ENCODE data around the gene SUN2. TPM values are rescaled to one million over a fixed set of nuclear protein-coding genes. Genes with fewer than 3 reads are reported as not detected.

Gene SUN2
- total and polyA plus RNA-seq, 4 donors = 58.6 to 220 (median 107) TPM

DNA sequence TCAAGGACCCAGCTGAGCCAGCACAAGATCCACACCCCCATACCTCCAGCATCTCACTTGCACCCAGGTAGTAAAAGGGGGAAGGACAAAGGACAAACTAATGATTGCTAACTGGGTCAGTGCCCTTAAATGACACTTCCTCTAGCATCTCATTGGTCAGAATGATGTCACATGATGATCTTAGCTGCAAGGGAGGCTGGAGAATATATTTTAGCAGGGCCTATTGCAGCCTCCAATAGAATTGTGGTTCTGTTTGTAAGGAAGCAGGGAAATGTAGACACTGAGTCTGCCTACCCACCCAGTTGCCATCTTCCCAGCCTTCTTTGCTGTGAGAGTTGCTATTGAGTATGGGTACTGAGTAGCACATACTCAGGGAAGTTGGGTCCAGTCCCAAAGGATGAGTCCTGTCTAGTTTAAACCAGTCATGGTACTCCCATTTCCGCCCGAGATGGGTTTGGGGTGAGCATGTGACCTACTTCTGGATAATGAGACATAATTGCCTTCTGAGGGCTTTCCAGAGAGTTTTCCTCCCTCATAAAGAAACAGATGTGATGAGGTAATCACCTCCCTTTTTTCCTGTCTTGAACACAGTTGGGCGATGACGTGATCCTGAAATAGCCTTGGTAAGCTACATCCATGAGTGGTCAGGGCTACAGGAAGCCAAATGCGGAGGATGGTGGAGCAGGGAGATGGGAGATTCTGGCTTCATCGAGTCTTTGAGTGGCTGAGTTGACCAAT, 43.6 kb upstream of the SUN2 start:
- no peak for DNase-seq
- ATAC-seq (ENCODE audit: insufficient read depth, low FRiP score) = no peak
- Histone ChIP-seq H3K27ac (ENCODE audit: low read depth in 1 of 2, low read length in 1 of 2) (no peak overlapping the region), H3K27me3 (ENCODE audit: control insufficient read depth in 3 of 3, insufficient read depth in 3 of 3, low read length in 2 of 3) (peaks cover 0 to 24% (median 0%) of the 10 kb centered on the region in 3 donors), H3K9ac (ENCODE audit: insufficient read depth in 1 of 2, low read length in 2 of 2) (no peak overlapping the region), H3K36me3 (ENCODE audit: control insufficient read depth in 4 of 4, insufficient read depth in 4 of 4, low read length in 4 of 4) (no peaks in the 10 kb centered on the region), H3K4me3 (no peak overlapping the region), H3K4me1 (ENCODE audit: control insufficient read depth in 5 of 5, insufficient read depth in 5 of 5, low read length in 5 of 5) (peaks cover 0 to 3% (median 0%) of the 10 kb centered on the region in 5 donors), H3K9me3 (ENCODE audit: control insufficient read depth in 4 of 4, insufficient read depth in 3 of 4, low read length in 3 of 4) (peaks cover 0 to 7% (median 0%) of the 10 kb centered on the region in 4 donors)
- TF ChIP-seq, protein P1, sequence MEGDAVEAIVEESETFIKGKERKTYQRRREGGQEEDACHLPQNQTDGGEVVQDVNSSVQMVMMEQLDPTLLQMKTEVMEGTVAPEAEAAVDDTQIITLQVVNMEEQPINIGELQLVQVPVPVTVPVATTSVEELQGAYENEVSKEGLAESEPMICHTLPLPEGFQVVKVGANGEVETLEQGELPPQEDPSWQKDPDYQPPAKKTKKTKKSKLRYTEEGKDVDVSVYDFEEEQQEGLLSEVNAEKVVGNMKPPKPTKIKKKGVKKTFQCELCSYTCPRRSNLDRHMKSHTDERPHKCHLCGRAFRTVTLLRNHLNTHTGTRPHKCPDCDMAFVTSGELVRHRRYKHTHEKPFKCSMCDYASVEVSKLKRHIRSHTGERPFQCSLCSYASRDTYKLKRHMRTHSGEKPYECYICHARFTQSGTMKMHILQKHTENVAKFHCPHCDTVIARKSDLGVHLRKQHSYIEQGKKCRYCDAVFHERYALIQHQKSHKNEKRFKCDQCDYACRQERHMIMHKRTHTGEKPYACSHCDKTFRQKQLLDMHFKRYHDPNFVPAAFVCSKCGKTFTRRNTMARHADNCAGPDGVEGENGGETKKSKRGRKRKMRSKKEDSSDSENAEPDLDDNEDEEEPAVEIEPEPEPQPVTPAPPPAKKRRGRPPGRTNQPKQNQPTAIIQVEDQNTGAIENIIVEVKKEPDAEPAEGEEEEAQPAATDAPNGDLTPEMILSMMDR (IDR thresholded peaks at IDR 0.05; ENCODE audit: control extremely low read depth, extremely low read depth) = no peak
- 85 to 90% methylated on average over 6 of the region's 6 CpGs for WGBS, 2 donors

DNA sequence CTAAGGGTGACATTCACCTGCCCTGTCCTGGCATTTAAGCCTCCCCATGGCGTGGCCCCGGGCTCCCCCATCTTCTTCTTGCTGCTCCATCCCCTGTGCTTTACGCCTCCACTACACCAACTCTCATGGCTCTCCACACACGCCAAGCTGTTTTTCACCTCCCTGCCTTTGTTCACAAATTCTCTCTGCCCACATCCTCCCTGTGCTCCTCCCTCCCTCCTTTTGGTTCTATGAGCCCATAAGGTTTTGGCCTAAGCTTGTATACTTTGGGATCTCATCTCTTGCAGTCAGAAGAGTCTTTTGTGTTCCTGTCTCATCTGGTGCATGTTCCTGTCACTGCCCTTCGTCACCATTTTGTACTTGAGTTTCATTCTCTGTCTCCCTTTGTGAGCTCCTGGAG, 42.7 kb upstream of the SUN2 start:
- no peak overlapping the region for H3K9ac ChIP-seq (ENCODE audit: insufficient read depth in 1 of 2, low read length in 2 of 2)
- peaks cover 0 to 6% (median 0%) of the 10 kb centered on the region in 5 donors for H3K4me1 ChIP-seq (ENCODE audit: control insufficient read depth in 5 of 5, insufficient read depth in 5 of 5, low read length in 5 of 5)
- ATAC-seq (ENCODE audit: insufficient read depth, low FRiP score) = no peak
- peaks cover 0 to 24% (median 0%) of the 10 kb centered on the region in 3 donors for H3K27me3 ChIP-seq (ENCODE audit: control insufficient read depth in 3 of 3, insufficient read depth in 3 of 3, low read length in 2 of 3)
- H3K27ac ChIP-seq (ENCODE audit: low read depth in 1 of 2, low read length in 1 of 2) = no peak overlapping the region
- DNase-seq = no peak
- TF ChIP-seq, protein P1 (IDR thresholded peaks at IDR 0.05; ENCODE audit: control extremely low read depth, extremely low read depth) = no peak
- H3K4me3 ChIP-seq = no peak overlapping the region
- peaks cover 0 to 7% (median 0%) of the 10 kb centered on the region in 4 donors for H3K9me3 ChIP-seq (ENCODE audit: control insufficient read depth in 4 of 4, insufficient read depth in 3 of 4, low read length in 3 of 4)
- WGBS, 2 donors = 73 to 81% methylated on average over 5 of the region's 5 CpGs
- H3K36me3 ChIP-seq (ENCODE audit: control insufficient read depth in 4 of 4, insufficient read depth in 4 of 4, low read length in 4 of 4) = no peaks in the 10 kb centered on the region

DNA sequence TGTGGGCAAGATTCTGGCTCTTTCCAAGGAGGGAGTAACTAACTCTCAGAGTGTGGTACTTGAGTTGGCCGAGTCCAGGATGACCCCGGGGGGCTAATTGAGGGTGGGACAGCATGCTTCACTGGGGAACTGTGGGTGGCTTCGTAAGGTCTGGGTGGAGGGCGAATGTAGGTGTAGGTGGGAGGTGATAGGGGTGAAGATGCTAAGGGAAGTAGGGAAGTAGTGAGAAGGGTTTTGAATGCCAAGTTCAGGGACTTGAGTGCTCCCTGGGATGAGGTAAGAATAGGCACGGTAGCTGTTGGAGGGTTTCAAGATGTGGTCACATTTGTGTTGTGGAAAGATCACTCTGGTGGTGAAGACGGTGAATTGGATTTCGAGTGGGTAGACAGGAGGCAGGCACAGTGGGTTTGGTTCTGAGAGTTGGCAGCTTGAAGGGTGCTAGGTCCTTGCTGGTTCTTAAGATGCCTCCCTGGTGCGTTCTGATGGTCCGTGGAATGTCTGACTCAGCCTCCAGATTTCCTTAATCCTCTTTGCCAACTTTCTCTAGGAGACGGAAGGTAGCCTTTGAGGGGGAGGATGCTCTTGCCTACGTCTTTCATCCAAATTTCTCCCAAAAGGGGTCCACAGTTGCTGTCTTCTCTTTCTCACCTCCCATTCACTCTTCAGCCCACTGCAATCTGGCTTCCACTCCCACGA, 40.6 kb upstream of the SUN2 start:
- no peak for DNase-seq
- ATAC-seq (ENCODE audit: insufficient read depth, low FRiP score) = no peak
- no peak overlapping the region for H3K4me3 ChIP-seq
- H3K9me3 ChIP-seq (ENCODE audit: control insufficient read depth in 4 of 4, insufficient read depth in 3 of 4, low read length in 3 of 4) = peaks cover 0 to 7% (median 0%) of the 10 kb centered on the region in 4 donors
- H3K9ac ChIP-seq (ENCODE audit: insufficient read depth in 1 of 2, low read length in 2 of 2) = no peak overlapping the region
- peaks cover 0 to 16% (median 0%) of the 10 kb centered on the region in 3 donors for H3K27me3 ChIP-seq (ENCODE audit: control insufficient read depth in 3 of 3, insufficient read depth in 3 of 3, low read length in 2 of 3)
- TF ChIP-seq, protein P1 (IDR thresholded peaks at IDR 0.05; ENCODE audit: control extremely low read depth, extremely low read depth) = no peak
- WGBS, 2 donors = 79 to 89% methylated on average over 12 of the region's 12 CpGs
- H3K4me1 ChIP-seq (ENCODE audit: control insufficient read depth in 5 of 5, insufficient read depth in 5 of 5, low read length in 5 of 5) = peaks cover 0 to 15% (median 0%) of the 10 kb centered on the region in 5 donors
- H3K36me3 ChIP-seq (ENCODE audit: control insufficient read depth in 4 of 4, insufficient read depth in 4 of 4, low read length in 4 of 4) = no peaks in the 10 kb centered on the region
- no peak overlapping the region for H3K27ac ChIP-seq (ENCODE audit: low read depth in 1 of 2, low read length in 1 of 2)
